ENCODE data around the gene ALMS1. TPM values are rescaled to one million over a fixed set of nuclear protein-coding genes. Genes with fewer than 3 reads are reported as not detected.

ALMS1 gene
- total and polyA plus RNA-seq, 2 donors (not counting 3 experiments of a cell fraction or from before 2014, with no cell fraction given) = 5.7 to 15.4 TPM

GRCh38 chr2:73436019-73436418 lies 50.4 kb downstream of the ALMS1 start:
- Histone ChIP-seq H3K4me3 (replicated peaks in 1 of 3; ENCODE audit: insufficient read depth in 1 of 3, low read depth in 1 of 3, low read length in 3 of 3) (no peak overlapping the region), H2AFZ (ENCODE audit: low read depth, low read length) (no peak overlapping the region), H3K27ac (ENCODE audit: insufficient read depth, low read depth, low read length) (no peak overlapping the region), H4K20me1 (replicated peaks; ENCODE audit: control insufficient read depth, extremely low read depth, insufficient read depth, low read length) (no peaks in the 10 kb centered on the region), H3K79me2 (ENCODE audit: control insufficient read depth, insufficient read depth, low read length) (no peaks in the 10 kb centered on the region), H3K36me3 (ENCODE audit: control insufficient read depth in 2 of 2, extremely low read depth in 1 of 2, insufficient read depth in 2 of 2, low read length in 2 of 2) (no peaks in the 10 kb centered on the region), H3K4me2 (ENCODE audit: insufficient read depth, low read length) (no peak overlapping the region), H3K27me3 (ENCODE audit: control insufficient read depth in 2 of 2, insufficient read depth in 2 of 2, low read length in 2 of 2) (no peaks in the 10 kb centered on the region), H3K9me3 (replicated peaks; ENCODE audit: control insufficient read depth, insufficient read depth, low read length) (no peaks in the 10 kb centered on the region), H3K9ac (replicated peaks; ENCODE audit: extremely low read depth, insufficient read depth, low read length) (no peak overlapping the region), H3K4me1 (ENCODE audit: control insufficient read depth, extremely low read depth, insufficient read depth, low read length) (no peaks in the 10 kb centered on the region), H3K9me1 (replicated peaks; ENCODE audit: control insufficient read depth, extremely low read depth, insufficient read depth, low read length) (no peaks in the 10 kb centered on the region)
- intact Hi-C loops (cut with micrococcal nuclease) = no loop called here
- DNase-seq (ENCODE audit: low read depth, low spot score) (no peak), FAIRE-seq (no peak)
- dilution Hi-C loops (cut with MboI; ENCODE audit: extremely low pct_ligation_motif_present, low sequenced_read_pairs) = no loop called here
- BruUV-seq (replicated peaks) = no TSS peak
- ChIA-PET CTCF (interaction anchor here (1.8 kb wide), 1 partner anchor 11 kb away, joined by 6 read pairs; no protein-coding TSS in a partner anchor), POLR2A (no interaction called here)
- TF ChIP-seq FOS (IDR thresholded peaks at IDR 0.05; ENCODE audit: borderline replicate concordance, insufficient read depth, low read length) (no peak), POLR2A (IDR thresholded peaks at IDR 0.05; ENCODE audit: low read depth, low read length) (no peak), POLR2AphosphoS5 (IDR thresholded peaks at IDR 0.05; ENCODE audit: insufficient read depth, low read depth, low read length) (no peak), EZH2 (IDR thresholded peaks at IDR 0.05; ENCODE audit: borderline replicate concordance, low read depth, low read length, severe bottlenecking) (no peak), MYC (IDR thresholded peaks at IDR 0.05; ENCODE audit: low read depth, low read length) (no peak), GATA2 (IDR thresholded peaks at IDR 0.05; ENCODE audit: insufficient read depth, insufficient read length, low read depth, low read length) (no peak), MAX (IDR thresholded peaks at IDR 0.05; ENCODE audit: insufficient read depth, insufficient read length) (no peak), JUN (IDR thresholded peaks at IDR 0.05; ENCODE audit: borderline replicate concordance, insufficient read depth, insufficient read length, low read depth) (no peak)
- TF ChIP-seq, protein P1, sequence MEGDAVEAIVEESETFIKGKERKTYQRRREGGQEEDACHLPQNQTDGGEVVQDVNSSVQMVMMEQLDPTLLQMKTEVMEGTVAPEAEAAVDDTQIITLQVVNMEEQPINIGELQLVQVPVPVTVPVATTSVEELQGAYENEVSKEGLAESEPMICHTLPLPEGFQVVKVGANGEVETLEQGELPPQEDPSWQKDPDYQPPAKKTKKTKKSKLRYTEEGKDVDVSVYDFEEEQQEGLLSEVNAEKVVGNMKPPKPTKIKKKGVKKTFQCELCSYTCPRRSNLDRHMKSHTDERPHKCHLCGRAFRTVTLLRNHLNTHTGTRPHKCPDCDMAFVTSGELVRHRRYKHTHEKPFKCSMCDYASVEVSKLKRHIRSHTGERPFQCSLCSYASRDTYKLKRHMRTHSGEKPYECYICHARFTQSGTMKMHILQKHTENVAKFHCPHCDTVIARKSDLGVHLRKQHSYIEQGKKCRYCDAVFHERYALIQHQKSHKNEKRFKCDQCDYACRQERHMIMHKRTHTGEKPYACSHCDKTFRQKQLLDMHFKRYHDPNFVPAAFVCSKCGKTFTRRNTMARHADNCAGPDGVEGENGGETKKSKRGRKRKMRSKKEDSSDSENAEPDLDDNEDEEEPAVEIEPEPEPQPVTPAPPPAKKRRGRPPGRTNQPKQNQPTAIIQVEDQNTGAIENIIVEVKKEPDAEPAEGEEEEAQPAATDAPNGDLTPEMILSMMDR (IDR thresholded peaks at IDR 0.05; ENCODE audit: extremely low read depth in 1 of 2, insufficient read depth in 1 of 2, low read depth in 1 of 2, low read length in 2 of 2) = no peak
